DMS79 treated with DMSO at 0.1 percent for 48 hours (cell line): ENCODE measurements around the gene CNTNAP2.

Experiments
- DNase-seq: peaks from one replicate; lab custom pipeline; 2025; lab: John Stamatoyannopoulos, UW

Gene CNTNAP2

DNA sequence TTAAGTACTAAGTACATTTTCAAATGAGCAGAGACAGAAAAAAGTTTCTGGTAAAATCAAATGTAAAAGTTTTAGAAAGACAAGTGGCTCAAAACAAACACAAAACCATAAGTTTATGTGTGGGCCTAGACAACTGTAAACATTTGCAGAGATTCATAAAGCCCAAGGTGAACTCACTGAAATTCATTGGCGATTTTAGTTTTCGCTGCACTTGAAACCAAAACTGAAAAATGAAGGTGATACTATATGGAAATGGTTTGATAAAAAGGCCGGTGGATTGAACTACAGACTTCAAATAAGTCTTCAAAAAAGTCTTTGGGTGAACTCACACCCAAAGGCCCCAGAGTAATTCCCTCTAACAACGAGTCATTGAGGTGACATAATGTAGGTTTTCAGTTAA, 1289.0 kb downstream of the CNTNAP2 start:
- no peak for DNase-seq

DNA sequence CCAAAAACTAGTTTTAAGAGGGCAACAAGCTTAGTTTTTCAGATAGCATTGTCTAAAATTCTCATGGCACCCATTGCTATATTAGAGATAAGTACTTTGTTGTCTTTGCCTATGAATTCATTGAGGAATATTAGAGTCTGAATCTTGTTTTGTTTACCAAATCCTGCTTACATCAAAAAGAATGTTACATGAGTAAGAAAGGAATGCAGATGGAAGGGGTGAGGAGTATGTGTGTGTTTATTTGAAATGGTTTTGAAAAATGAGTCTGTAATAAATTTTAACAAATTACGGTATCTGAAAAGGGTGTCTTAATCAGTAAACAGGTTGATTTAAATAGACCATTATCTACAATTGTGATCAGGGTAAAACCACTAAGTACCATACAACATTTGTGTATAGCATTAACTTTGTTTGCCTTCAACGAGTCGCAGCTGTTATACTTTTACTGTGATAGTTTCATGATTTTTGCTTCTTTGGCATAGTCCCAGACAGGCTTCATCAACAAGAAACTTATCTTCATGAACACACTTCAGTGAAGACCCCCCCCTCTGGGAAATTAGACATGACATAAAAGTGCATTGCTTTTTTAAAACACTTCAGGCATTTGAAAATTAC, 1290.0 kb downstream of the CNTNAP2 start:
- peak; percentile 74 for DNase-seq

DNA sequence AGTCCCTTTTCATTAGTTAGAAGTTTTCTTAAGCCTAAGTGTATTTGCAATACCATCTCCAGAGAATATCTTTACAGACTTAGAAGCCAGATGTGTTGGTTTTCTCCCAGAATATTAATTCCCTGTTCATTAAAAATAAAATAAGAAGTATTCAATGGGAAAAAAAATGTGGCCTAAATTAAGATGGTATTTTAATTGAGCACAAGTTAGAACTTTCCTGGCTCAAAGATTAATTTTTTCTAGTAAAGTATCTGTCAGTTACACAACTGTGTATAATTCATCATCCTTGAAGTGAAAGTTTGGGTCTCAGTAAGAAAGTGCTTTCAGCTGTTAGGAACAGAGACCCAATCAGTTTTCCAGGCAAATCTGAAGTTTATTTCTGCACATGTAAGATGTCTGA, 1294.5 kb downstream of the CNTNAP2 start:
- DNase-seq: no peak

DNA sequence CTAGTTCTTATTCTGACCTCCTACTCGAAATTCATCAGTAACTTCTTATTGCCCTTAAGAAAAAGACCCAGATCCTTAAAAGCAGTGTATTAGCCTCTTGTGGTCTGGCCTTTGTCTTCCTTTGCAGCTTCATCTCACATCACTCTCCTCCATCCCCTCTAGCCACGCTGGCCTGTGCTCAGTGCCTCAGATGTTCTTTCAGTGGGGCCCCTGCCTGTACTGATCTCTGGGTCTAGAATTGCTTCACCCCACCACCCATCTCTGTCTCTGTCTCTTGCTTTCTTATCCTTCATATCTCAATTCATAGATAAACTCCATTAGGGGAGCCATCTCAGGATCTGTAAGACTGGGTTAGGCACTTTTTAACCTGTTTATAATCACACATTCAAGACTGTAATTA, 1295.5 kb downstream of the CNTNAP2 start:
- no peak for DNase-seq

DNA sequence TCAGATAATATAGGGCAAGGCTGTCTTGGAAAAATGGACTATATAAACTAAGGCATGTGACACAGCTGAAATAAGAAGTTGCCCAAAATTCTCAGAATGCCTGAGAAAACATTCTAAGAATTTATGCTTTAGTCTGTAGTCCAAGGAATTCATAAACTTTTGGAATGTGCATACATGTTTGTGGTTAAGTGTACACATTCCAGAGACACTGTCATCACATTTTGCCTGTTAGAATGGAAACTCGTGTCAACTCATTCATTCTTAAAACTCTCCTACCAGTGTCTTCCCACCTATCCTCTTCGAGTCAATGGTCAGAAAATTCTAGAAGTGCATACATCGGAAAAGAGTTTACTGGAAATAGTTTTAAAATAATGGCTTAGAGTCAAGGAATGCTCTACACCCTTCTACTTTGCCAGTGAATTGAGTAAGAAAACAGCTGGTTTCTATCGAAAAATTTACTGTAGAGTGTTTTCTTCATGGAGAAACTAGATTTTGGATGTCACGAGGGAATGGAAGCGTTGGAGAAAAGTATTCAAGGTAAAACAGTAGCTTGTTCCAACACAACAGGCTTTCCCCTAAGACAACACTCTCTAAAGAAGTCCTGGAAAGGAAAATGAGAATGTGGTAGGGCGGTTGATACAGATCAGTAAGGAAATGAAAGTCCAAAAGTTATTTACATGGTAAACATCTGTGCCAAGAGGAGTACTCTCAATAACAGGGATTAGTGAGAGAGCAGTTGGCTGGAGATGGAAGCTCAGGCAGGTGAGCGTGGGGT, 1296.4 kb downstream of the CNTNAP2 start:
- DNase-seq: peak; percentile 34

DNA sequence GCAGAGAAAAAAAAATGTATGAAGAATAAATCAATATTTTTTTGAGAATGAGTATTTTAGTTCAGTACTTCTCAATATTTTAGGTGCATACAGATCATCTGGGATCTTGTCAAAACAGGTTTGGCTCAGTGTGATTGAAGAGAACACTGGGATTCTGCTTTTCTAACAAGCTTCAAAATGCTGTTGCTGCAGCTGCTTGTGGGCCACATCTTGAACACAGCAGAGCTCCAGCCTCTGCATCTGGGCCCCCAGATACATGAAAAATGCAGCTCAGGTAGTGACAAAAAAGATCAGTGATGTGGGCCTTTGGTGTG, 1296.9 kb downstream of the CNTNAP2 start:
- DNase-seq: no peak

DNA sequence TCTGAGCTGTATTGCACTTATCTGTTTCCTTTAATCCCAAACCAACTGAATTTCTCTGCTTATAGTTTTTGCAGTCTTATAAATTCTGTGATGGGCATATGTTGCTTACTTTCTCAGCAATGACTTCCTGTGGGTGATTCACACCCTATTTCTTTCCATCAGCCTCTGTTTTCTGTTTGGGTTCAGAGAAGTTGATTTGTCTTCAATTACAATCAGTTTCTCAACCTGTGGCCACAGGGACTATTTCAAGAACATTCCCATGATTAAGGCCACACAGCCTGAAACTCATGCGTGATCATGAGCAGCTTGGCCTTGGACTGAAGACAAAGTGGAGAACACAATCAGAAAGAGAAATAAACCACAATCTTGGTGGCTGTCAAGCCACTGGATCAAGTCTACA, 1299.4 kb downstream of the CNTNAP2 start:
- DNase-seq: no peak

DNA sequence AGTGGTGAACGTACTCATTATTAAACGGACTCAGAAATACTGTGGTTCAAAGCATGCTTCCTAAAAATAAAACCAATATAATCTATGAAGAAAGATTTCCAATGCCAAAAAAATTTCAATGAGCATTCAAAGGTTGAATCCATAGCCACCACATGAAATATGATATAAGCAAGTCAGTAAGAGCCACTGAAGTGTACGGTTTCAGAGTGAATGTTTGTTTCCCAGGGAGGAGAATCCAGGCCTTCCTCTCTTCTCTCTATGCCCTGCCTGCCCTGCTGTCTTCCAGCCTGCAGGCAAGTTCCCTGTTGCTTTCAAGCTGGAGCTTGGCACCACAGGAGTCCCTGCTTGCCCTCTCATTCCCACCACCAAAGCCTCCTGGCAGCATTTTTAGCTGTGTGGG, 1302.4 kb downstream of the CNTNAP2 start:
- DNase-seq: no peak

DNA sequence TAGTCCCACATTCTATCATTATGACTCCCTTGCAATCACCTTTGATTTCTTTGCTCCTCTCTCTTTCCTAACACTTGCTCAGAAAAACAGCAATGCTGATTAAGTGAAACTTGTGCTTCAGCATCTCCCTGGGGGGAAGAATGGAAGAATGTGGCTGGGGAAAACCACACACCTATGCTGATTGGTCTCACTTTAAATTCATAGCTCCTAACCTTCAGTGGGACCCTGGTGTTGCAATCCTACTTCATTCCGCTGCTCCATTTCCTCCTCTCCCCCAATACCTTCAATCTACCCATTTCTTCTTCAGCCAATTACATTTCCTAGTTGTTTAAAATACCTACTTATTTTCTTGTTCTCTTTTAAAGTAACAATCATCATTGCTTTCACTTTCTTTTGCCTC, 1307.3 kb downstream of the CNTNAP2 start:
- no peak for DNase-seq

DNA sequence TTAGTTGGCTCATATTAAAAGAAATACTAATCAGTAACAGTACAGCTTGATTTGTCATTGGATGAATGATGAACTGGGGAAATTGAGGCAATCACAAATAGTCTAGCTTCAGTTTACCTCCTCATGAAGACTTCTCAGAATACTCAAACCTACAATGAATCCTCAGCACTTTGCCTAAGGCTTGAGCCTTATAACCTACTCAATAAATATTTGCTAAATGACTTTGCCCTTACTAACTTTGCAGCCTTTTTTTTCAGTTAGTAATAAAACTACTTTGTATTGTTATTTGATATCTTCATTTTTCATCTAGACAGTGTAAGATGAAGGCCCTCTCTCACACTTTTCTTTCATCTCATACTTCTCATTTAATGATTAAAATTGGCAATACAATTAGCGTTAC, 1311.5 kb downstream of the CNTNAP2 start:
- DNase-seq: no peak

DNA sequence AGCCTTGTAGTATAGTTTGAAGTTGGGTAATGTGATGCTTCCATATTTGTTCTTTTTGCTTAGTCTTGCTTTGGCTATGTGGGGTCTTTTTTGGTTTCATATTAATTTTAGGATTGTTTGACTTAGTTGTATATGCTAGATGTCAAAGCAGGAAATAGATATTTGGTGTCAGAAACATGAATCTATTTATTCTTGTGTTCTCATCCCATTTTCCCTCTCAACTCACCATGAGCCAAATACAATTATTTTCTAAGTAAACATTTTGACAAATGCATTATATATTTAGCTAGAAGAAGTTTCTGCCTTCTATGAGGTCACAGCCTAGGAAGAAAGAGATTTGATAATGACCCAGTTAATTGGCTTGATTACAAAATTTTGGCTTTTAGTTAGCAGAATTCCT, 1313.4 kb downstream of the CNTNAP2 start:
- no peak for DNase-seq

DNA sequence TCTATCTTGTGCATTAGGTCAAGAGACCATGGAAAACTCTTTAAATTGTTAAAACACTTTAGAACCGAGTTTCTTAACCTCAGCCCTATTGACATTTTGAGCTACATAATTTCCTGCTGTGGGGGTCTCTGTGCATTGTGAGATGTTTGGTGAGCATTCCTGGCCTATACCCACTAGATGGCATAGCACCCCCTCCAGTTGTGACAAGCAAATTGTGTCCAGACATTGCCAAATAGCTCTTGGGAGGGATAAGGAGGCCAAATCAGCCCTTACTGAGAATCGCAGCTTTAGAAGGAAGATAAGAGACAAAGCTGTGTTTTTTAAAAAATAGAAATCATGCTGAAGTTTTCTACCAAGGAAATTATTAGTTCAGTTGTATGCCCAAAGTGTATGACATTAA, 1315.5 kb downstream of the CNTNAP2 start:
- no peak for DNase-seq

DNA sequence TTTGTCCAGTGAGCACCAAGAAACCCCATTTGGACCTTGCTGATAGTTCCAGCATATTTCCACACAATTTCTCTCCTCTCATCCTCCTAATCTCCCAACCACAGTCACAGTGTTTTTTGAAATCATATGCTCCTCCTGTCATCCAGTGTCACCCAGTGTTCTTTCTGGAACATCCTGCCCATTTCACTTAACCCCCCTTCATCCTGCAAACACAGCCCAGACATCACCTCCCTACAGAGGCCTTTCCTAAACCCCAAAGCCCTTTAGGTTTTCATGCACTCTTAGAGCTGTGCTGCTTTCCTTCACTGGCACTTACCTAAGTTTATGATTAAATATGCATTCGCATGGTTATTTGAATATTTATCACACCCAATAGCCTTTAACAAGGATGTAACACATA, 1316.0 kb downstream of the CNTNAP2 start:
- DNase-seq: no peak

DNA sequence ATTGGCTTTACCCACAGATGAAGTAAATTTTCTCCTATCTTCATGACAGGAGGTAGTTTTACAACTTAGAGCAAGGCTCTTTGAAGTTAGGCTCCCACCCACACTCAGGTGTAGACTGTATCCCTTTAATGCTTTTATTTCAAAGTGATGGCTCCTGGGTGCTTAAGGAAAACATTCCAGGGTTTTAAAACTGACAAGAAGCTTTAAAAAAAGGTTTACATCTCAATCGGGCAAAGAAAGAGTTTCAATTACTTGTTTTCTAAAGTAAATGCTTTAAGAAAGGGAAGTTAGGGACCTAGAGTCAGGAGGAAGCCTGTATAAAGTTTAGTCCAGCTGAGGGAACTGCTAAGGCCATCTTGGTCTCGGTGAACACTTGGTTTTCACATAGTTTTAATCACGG, 1320.1 kb downstream of the CNTNAP2 start:
- DNase-seq: no peak

DNA sequence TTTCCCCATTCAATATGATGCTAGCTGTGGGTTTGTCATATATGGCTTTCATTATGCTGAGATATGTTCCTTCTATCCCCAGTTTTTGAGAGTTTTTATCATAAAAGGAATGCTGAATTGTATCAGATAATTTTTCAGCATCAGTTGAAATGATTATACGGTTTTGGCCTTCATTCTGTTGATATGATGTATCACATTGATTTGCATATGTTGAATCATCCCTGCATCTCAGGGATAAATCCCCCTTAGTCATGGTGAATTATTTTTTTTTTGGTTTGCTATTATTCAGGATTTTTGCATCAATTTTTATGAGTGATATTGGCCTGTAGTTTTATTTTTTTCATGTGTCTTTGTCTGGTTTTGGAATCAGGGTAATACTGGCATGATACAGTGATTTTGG, 1321.6 kb downstream of the CNTNAP2 start:
- no peak for DNase-seq

DNA sequence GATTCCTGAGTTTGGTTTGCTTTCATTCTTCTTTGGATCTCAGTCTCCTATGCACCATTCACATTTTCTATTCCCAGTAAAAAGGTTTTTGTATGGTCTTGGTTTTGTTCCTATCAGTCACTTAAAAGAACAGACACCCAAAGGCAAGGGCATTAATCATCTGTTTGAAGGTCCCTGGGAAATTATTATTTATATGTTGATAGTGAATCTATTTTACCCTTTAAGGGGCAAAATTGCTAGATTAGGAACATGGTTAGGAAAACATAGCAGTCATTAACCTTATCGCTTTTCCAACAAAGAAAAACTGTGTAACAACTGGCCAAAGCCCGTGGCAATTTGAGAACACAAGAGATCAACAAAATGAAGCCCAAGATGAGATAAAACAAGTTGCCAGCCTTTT, 1327.3 kb downstream of the CNTNAP2 start:
- no peak for DNase-seq

DNA sequence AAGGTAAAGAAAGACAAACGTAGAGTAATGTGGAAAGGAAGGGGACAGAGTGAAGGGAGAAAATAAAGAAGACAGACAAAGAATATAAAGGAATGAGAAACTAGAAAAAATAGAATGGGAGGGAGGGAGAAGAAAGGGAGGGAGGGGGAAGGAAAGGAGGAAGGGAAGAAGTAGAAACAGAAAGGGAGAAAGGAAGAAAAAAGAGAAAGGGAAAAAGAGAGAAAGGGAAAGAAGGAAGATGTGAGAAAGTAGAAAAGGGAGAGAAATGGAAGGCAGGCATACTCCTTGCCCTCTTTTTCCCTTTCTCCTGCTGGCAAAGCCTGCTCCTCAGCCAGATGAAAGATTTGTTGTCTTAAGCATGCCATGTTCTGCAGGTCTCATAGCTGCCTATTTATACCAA, 1336.2 kb downstream of the CNTNAP2 start:
- no peak for DNase-seq

DNA sequence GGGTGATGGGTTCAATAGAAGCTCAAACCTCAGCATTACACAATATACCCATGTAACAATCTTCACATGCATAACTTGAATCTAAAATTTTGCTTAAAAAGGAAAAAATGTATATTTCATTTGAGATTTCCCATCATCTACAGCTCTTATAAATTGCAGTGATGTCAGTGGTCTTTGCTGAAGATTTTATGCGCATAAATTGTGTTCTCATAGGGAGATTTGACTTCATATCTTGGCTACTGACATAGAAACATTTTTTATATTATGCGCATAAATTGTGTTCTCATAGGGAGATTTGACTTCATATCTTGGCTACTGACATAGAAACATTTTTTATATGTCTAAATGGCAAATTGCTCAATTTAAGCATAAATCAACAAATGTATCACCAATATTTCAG, 1348.6 kb downstream of the CNTNAP2 start:
- DNase-seq: no peak

DNA sequence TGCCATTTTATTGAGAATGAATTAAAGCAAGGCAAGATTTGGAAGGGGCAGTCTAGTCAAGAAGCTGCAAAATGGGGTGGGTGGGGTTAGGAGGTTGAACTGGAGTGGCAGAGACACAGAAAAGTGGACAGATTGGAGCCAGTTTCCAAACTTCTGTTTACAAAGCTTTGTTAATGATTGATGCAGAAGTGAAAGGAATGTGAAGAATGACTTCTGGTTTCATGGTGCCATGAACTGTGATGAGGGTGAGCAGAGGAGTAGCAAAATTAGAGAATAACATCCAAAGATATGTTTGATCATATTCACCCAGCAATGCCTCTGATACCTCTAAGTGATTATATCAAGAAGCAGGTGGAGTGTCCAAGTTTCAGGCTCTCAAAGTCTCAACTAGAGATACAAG, 1356.0 kb downstream of the CNTNAP2 start:
- no peak for DNase-seq

DNA sequence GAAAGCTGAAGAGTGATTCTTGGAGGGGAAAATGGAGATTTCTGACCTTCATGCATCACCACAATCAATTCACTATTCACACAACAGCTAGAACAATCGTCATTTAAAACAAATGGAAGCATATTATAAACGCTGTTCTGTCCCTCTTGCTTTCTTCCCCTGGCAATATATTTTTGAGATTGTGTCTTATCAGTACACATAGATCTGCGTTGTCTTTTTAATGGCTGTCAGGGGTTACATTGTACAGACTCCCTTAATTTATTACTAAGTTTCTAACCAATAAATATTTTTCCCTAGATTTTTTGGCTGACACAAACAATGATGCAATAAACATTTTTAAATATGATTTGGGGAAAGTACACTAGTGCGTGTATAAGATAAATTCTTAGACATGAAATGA, 1358.3 kb downstream of the CNTNAP2 start:
- DNase-seq: no peak

DNA sequence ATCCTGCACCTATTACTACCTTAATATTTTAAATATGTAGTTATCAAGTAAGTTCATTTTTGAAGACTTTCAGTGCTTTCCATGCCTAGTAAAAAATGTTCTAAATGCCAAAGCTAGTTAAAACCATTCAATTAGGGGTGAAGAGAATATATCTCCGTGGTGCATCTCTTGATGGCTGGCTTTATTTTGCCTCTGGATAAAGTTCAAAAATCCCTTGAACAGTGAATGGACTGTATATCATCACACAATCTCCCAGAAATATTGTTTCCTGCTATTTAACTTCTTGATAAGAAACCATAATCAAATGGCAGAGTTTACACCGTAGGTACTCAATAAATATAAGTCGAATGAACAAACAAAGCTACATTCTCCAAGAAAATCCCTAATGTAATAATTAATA, 1360.9 kb downstream of the CNTNAP2 start:
- no peak for DNase-seq

DNA sequence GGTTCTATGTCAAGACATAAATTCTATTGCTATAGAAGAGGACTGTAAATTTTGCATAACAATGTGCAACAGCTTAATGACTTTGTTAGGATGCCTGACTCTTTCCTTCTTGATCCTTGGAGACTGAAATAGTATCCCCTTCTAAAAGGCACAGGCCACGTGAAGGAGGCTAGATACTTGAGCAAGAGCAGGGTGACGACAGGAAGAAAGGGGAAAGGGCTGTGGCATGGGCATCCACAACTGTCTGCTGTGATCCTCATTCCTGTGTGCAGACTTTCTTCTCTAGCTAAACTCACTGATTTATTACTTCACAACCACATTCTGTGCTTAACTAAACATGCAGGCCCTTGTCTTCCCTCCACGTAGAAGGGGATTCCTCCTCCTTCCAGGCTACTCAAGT, 1362.2 kb downstream of the CNTNAP2 start:
- DNase-seq: no peak

DNA sequence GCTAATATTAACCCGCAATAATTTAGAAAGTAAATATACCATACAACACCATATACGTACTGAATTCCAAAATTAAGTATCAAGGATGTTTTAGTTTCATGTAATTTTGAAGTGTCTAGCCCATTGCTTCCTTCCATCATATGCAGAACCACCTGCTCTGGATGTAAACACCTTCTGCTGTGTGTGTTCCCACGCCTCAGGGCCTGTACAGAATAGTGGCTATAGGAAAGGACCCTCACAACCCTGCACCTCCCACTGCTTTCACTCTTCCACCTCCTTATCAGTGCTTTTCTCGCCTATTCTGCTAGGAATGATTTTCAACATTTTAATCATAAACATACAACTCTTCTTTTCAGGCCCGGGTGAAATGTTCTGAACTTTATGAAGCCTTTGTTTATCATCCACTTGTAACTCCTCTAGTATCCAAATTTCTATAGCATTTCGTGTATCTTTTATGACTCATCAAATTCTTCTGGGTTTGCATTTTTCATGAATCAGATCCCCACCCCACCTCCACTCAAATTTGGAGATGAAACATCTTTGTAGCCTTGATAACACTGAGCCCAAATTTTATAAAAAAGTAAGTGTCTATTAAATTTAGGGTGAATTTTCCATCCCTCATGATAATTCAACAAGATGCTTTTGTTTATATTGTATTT, 1367.2 kb downstream of the CNTNAP2 start:
- no peak for DNase-seq
